Activated CD4-positive, alpha-beta T cell treated with anti-CD3 and anti-CD28 coated beads, Interleukin-2, amount 50 U/mL, for 16 hours (primary cell): ENCODE measurements around the gene DDX10.

ENCODE experiments used
- DNase-seq: peaks from one replicate; pipeline ENCODE4 v3.0.0-alpha.2; 2020

DDX10 gene

DNA sequence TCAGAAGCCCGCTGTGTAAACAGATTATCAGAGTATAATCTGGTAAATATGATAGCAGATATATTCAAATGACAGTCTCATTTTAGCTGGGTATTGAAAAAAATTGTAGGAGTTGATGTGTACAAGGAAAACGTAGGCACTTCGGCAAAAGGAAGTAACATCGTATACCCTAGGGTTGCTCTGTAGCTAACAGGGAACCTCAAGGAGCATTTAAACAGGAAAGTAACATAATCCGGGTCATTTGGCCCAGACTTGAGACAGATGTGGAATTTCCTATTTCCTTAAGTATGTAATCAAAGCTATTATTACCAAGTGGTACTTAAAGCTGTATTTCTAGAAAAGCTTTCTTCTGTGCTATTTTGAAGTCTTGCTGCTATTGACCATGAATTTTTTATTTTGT, 215.6 kb downstream of the DDX10 start:
- DNase-seq, result no peak

DNA sequence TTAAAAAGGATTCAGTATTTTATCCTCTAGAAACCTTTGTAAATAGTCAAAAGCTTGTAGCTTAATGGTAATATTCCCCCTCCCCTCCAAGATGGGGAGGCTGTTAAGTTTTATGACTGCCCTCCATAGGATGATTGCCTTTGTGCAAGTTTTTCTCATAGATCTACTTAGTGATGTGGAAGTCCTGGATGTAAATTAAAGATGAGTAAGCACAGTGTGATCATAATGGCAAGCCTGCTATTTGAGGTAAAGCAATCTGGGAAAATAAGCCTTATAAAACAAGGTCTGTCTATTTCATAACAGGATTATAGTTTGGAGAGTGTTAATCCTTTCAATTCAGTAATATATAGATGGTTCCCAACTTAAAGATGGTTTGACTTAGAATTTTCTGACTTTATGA, 216.3 kb downstream of the DDX10 start:
- no peak for DNase-seq

DNA sequence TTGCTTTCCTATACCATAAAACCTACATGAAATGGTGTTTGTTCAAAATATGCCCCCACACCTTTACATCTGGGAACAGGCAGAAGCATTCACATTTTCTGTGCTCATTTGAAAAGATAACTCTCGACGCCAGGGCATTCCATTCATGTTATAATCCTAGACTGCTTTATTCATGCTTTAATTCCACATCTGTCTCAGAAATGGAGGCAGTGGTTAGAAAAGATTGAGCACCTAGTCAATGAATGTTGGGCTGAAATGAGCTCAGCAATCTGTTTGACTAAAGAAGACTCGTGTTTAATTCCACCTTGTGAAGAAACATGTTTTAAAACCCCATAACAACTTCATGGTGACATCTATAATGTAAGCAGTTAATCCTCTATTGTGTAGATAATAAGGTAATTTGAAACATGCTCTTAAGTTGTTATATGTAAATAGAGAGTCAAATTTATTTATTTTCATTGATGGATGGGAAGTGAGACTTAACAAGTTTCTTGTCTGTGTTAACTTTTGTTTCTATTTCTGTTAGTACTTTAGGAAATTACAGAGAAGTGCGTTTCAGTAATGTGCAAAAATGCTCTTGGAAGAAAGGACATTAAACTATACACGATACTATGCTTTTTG, 217.5 kb downstream of the DDX10 start:
- no peak for DNase-seq

DNA sequence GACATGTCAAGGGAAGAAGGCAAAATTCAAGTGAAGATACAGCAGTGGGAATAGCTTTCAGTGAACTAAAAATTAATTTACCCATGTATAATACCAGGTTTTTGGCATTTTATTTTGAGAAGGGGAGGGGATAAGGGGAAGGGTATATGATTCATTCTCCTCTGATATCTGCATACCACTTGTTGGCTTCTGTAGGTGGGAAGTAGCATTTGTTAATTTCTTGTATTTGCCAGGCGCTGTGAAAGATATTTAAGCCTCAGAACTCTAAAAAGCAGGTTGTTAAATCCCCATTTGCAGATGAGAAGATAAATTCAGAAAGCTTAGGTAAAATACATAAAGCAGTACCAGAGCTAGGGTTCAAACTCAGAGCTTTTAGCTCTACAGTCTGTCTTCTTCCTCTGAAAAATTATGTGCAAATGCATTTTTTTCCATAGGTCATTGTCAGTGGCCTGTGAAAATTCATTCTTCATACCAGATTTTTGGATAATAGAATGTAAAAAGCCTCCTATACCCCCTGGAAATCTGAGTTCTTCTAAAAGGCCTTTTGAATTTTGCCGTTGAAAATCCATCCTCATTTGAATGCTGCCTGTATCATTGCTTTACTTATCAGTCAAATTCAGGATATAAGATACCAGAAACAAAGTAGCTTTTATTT, 221.3 kb downstream of the DDX10 start:
- no peak for DNase-seq

DNA sequence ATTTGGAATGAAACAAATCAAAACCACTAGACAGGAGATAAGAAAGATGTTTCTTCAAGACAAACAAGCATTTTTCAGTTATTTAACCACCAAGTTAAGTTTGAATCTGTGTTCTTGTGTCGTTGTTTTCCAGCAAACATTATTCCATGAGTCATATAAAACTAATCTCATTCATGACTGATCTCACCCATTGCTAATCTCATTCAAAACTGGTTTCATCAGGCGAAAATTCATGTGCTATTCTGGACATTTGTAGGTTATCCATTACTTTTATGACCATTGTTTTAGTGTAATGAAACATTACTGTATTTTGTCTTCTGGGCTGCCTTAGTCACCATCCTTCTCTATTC, 221.8 kb downstream of the DDX10 start:
- no peak for DNase-seq

DNA sequence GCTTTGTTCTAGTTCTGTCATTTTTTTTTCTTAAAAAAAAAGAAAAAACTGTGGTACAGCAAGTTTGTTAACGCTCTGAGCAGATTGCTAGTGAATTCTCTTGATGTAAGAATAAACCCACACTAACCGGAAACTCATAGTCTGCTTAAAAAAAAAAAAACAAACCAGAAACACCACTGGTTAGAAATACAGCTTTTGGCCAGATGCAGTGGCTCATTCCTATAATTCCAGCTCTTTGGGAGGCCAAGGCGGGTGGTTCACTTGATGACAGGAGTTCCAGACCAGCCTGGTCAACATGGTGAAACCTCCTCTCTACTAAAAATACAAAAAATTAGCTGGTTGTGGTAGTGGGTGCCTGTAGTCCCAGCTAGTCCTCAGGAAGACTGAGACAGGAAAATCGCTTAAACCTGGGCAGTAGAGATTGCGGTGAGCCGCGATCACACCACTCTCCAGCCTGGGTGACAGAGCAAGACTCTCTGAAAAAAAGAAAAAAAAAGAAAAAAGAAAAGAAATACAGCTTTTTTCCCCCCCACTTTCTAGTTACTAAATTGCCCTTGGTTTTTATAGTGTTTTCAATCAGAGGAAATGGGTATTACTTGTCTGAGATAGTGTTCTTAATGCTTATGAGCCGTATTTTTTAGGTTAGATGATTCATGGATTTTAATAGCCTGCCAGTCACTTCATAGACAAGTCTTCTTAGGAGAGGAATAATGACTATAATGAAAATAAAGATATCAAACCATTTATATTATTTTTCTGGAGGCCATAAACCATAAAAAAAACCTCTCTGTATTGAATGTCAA, 222.8 kb downstream of the DDX10 start:
- DNase-seq, result no peak

DNA sequence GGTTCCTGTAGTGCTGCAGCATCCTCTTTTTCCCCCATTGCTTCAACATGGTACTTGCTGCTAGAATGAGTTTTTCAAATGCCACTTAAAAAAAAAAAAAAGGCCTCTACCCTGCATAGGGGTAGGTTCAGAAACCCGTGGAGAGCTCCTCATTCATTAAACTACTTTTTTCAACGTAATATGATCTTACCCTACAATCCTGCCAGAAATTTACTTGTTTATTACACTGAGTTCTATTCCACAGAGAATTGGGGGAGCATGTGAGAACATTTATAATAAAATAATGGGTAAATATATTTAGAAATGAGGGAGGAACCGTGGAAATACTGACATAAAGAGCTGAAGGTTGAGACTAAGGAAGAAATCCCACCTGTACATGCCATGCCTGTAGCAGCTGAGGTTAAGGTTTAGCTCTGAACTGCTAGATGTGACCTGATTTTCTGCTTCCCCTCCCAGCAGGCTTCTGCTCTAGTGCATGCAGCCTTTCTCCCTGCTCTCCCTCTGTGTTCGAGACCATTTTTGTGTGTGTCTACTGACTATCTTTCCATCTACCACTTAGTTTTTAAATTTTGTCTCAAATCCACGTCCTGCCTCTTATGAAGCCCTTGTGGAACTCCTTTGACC, 225.7 kb downstream of the DDX10 start:
- DNase-seq, result no peak

DNA sequence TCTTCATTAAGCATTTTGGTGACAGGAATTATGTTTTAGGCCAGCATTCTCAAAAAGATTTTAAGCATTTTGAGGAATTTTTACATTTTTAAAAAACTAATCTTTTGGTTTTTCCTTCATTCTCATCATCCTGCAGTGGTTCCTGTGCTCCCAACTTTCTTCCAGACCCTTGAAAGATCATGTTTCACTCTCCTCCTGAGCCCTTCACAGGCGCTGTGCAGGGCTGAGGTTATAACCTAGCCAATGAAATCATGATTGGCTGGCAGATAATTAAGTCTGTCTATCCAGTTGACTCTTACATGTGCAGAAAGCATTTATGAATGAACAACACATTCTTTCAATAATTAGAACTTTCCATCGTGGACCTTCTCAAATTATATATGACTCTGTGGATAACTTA, 226.3 kb downstream of the DDX10 start:
- no peak for DNase-seq

DNA sequence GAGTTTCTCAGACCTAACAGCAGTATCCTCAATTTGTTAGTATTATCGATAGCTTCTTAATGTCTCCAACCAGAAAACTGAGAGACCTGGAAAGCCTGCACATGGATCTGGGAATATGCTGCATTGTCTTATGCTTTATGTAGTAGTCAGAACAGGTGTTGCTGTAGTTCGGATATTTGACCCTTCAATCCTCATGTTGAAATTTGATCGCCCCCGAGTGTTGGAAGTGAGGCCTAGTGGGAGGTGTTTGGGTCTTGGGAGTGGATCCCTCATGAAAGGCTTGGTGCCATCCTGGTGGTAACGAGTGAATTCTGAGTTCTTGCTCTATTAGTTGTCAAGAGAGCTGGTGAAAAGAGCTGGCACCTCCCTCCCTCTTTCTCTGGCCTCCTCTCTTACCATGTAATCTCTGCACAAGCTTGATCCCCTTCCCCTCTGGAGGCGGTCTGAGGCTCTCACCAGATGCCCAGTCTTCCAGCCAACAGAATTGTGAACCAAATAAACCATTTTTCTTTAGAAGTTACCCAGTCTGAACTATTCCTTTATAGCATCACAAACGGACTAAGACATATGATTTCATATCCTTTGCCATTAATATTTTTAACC, 227.1 kb downstream of the DDX10 start:
- DNase-seq, result no peak

DNA sequence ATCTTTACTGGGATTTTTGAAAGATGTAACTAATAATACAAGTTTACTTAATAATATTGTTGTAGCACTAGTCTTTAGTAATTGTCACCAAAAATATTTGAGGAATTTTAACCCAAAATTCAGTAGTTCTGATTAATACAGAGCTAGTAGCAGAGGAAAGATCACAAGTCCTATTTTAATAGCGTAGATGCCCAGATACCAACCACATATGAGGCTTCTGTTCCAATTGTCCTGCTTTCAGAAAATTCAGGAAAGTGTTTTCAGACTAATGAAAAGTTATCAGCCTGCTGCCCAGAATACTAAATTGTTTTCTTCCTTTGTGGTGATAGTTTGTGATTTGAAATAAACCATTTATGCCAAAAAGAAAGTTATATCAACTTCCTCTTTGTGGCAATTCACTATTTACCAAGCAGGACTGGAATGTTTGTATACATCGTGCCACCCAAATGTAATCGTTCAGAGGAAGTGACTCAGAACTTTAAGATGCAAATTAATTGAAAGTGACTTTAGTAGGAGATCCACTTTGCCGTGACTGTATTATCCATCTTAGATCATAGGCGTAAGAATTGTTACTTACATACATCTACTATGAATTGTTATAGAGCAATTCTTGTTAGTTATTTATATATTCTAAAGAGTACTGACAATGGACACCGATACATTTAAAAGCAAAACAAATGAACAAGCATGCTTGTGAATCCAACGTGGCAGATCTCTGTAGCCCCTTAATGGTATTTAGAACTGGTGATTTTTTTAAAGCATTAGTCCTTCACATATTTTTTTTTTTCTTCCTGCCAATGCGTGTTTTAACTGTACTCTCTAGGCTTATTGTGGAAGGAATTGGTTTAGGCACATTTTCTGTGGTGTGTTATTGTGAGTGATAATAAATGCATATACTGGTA, 231.0 kb downstream of the DDX10 start:
- DNase-seq, result peak; percentile 14

DNA sequence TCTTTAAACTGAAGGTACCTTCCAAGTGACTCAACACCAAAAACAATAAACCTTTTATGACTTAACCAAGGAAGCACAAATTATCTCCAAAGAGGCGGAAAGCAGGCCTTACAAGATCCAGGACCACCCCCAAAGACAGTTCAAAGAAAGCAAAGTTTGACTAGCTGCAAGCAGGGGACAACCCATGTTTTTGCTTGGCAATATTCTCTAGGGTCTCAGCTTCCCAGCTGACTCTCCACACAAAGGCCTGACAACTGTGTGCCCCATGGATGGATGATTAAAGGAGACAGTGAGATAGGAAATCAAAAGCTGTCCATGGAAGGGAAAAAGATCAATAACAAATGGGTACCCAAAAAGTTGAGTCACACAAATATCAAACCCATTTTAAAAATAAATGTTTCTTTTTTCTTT, 232.2 kb downstream of the DDX10 start:
- no peak for DNase-seq

DNA sequence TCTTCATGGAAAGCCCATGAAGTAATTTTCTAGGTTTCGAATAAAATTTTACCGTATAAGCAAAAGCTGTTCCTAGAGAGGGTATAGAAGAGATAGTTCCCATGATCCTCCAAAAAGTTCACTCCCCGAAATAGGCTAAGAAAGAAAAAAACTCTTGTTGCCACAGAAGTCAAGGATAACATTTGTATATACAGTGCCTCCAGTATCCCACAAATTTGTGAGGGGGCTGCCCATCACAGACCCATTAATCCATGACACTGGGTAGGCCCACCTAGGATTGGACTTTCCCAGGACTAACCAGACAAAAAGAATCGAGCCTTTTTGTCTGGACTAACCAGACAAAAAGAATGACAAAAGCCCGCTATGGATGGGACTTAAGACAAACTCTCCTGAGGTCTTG, 233.0 kb downstream of the DDX10 start:
- DNase-seq, result no peak

DNA sequence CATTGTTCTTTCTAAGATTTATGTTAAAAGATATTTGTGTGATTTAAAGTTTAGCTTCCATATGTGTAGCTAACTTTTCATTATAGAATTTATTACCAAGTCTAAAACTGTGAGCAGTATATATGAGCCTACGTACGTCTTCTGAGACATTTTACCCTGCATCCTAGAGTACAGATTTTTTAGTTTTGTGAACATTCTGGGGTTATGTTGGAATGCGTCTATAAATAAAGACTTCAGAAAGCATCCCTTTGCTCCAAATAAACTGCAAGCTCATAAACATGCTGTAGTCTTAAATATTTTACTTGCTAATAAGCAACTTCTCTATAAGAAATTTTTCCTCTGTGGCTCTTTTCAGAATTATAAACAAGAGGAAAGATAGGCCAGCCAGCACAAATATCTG, 236.5 kb downstream of the DDX10 start:
- no peak for DNase-seq

DNA sequence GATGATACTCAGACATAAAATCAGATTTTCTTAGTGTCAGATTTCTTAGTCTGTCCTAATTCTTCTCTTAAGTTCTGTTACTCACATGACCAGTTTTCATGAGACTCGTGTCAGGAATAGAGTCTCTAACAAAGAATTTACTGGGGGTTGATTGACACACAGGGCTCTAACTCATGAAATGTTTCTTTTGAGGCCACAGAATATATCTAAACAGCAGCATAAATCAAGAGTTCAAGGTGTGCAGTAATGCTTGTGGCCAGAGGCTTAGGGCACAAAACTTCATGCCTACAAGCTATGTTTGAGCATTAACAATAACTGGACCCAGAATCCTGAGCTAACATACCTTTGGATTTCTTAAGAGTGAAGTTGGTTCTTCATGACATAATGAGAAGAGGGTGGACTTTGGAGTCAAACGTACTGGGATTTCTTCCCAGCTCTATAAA, 237.2 kb downstream of the DDX10 start:
- no peak for DNase-seq

DNA sequence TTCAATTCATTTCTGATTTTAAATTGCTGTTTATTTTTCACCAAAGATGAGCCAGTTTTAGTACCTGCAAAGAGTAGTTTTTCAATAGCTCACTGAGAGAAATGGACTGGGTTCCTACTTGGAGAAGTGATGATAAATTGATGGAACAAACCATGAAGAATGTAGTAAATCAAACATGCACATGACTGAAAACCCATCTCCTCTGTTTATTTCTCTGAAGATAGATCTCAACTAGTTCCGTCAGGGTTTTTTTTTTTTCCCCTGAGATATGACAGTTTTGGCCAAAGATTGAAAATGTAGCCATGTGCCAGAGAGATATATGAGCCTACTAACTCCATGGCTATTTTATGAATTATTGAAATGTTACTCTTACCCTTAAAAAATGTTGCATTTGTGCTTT, 239.6 kb downstream of the DDX10 start:
- DNase-seq, result no peak

DNA sequence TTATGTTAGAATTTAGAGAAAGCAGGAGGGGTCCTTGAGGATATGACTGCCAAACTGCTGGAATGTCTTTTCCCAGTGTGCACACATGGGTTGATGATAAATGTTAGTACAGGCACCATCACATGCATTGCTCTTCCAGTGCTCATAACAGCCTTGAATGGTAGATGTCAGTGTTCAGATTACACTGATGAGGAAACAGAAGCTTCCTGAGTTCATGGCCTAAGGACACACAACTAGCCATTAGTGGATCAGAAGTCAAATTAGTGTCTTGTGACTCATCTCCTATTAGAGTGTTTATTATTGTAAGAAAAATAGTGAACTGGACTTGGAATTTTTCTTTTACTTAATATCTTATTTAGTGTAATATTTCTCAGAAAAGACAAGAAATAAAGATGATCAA, 241.5 kb downstream of the DDX10 start:
- no peak for DNase-seq

DNA sequence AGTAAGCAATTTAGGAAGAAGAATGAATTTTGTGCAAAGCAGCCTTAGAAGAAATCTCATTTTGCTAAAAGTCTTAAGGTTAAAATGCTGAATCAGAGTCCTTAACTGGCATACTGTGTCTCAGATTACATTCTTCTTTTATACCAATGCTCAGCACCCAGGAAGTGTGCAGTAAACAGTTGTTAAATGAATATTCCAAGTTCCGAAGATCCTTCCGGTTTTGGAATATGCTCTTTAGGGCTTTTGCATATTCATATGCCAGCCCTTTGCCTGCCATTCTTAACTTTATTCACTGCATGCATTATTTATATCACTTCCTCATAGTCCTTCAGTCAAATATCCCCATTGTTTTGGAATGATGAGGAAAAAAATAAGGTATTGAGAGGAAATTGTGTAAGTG, 242.0 kb downstream of the DDX10 start:
- DNase-seq, result no peak

DNA sequence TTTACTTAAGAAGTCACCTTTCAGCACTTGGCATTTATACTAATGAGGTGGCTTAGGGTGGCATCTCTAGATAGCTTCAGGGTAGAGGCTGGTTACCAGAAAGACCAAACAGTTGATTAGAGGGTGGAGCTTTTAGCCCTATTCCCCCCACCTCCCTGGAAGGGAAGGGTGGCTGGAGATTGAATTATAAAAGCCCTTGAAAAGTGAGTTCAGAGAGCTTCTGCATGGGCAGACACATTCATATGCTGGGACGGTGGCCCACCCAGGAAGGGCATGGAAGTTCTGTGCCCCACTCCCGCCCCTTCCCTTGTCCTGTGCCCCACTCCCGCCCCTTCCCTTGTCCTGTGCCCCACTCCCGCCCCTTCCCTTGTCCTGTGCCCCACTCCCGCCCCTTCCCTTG, 244.2 kb downstream of the DDX10 start:
- no peak for DNase-seq

DNA sequence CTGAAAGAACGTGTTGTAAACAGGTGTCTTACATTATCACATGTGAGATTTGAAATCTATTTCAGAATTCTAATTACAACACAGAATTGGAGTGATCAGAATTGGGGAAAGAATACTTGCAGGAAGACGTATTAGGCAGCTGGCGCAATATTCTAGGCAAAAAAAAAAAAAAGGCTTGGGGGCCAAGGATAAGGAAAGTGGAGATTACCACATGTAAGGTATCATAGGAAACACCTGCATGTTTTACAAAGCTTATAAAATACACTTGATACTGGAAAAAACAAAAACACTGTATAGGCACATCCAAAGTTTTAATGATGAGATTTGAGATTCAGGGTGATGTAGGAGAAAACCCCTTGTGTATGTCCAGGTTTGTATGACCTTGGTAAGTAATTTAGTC, 245.1 kb downstream of the DDX10 start:
- no peak for DNase-seq

DNA sequence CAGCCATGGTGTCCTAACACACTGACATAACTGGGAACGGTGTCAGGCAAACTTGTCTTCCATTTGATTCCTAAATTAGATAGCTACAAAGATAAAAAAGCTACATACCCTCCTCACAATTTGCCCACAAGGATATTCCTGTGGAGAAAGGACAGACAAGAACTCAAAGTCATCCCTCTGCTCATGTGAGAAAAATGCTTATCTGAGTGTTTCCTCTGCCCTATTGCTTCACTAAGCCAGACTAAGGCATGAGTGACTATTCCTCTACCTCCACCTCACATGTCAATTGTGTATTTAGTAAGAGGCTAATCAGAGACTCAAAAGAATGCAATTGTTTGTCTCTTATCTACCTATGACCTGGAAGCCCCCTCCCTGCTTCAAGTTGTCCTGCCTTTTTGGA, 247.7 kb downstream of the DDX10 start:
- no peak for DNase-seq

DNA sequence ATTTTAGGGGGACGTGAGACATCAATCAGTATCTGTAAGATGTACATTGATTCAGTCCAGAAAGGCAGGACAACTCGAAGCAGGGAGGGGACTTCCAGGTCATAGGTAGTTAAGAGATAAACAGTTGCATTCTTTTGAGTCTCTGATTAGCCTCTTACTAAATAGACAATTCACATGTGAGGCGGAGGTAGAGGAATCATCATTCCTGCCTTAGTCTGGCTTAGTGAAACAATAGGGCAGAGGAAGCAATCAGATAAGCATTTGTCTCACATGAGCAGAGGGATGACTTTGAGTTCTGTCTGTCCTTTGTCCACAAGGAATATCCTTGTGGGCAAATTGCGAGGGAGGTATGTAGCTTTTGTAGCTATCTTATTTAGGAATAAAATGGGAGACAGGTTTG, 248.3 kb downstream of the DDX10 start:
- no peak for DNase-seq

DNA sequence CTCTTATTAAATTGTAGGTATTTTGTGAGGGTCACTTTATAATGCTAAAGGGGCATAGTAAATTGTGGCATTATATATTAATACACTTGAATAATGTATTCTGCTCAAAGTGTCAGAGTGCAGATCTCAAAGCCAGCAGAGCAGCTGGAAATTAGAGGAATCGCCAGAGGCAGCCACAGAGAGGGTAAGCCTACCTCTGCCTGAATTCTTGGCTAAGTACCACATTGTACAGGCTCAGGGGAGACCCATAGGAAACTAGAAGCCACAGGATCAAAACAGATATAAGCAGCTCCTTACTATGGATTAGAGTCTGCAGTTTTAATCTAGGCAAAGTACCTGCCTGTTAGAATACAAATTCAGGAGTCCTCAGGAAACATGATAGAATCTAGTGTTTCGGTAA, 249.3 kb downstream of the DDX10 start:
- no peak for DNase-seq
